Measurements from ENCODE around the gene HS3ST5.
"Not testable (repeated sequence)": the region's sequence is repeated elsewhere in the genome, so short reads cannot be mapped to it uniquely, and the experiment has no call there.

HS3ST5 gene

DNA sequence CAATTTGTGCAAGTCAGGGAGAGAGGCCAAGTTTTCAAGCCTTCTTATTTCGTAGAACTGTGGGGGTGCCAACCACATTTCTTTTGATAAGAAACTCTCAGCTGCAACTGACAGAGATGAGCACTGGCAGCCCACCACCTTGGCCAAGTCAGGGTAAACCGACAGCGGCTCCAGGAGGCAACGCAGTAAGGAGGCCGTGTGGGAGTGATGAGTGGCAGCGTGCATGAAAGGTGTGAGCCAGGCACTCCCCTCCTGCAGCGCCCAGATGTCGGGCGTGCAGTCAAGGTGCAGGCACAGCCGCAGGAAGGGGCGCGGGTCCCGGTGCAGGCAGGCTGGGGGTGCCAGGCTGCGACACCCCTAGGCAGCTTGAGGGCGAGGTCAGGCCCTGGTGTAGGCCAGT, 322.6 kb downstream of the HS3ST5 start:
- H3K4me3 ChIP-seq (ENCODE audit: low read depth, low read length) = no peak overlapping the region
- TF ChIP-seq, protein P1, sequence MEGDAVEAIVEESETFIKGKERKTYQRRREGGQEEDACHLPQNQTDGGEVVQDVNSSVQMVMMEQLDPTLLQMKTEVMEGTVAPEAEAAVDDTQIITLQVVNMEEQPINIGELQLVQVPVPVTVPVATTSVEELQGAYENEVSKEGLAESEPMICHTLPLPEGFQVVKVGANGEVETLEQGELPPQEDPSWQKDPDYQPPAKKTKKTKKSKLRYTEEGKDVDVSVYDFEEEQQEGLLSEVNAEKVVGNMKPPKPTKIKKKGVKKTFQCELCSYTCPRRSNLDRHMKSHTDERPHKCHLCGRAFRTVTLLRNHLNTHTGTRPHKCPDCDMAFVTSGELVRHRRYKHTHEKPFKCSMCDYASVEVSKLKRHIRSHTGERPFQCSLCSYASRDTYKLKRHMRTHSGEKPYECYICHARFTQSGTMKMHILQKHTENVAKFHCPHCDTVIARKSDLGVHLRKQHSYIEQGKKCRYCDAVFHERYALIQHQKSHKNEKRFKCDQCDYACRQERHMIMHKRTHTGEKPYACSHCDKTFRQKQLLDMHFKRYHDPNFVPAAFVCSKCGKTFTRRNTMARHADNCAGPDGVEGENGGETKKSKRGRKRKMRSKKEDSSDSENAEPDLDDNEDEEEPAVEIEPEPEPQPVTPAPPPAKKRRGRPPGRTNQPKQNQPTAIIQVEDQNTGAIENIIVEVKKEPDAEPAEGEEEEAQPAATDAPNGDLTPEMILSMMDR (IDR thresholded peaks at IDR 0.05; ENCODE audit: insufficient read depth, low read length, missing control alignments) = no peak
- DNase-seq (ENCODE audit: low read depth, low spot score) = no peak
- POLR2A ChIA-PET = no interaction called here
- CTCF ChIA-PET = interaction anchor here (0.9 to 1.4 kb wide), 3 partner anchors 10 to 89 kb away, joined by 3 to 5 read pairs (median 5); no protein-coding TSS in a partner anchor

DNA sequence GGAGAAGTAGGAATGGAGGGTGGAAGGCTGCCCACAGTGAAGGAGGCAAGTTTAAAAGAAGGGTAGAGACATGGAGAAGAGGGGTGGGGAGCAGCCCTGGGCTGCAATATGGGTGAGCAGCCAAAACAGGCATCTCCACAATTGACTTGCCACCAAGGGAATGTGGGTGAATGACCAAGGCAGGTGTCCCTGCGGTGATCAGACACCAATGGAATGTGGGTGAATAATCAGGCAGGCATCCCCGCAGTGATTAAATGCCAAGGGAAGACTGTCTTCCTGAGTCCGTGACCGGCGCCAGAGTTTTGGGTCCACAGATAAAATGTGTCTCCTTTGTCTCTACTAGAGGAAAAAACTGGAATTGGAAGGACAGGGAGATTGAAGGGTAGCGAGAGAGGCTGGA, 325.7 kb downstream of the HS3ST5 start:
- H3K4me3 ChIP-seq (ENCODE audit: low read depth, low read length); CTCF ChIA-PET; DNase-seq (ENCODE audit: low read depth, low spot score); POLR2A ChIA-PET: not testable (repeated sequence)

DNA sequence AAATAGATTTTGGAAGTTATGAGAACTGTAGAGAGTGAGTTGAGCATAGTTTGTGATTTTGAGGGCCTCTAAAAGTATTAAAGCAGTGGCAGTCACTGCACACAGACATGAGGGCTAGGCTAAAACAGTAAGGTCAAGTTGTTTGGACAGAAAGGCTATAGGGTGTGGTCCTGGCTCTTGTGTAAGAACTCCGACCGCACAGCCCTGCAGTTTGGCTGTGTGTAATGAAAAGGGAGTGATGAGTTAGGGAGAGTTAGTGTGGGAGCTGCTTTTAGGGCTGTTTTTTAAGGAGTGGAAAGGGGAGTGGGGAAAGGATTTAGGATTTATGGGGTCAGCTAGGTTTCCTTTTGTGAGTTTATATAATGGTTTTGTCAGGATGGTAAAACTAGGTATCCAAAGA, 328.7 kb downstream of the HS3ST5 start:
- CTCF ChIA-PET = interaction anchor here (1.5 kb wide), 1 partner anchor 11 kb away, joined by 3 read pairs; no protein-coding TSS in a partner anchor
- H3K4me3 ChIP-seq (ENCODE audit: low read depth, low read length); POLR2A ChIA-PET; DNase-seq (ENCODE audit: low read depth, low spot score): not testable (repeated sequence)

DNA sequence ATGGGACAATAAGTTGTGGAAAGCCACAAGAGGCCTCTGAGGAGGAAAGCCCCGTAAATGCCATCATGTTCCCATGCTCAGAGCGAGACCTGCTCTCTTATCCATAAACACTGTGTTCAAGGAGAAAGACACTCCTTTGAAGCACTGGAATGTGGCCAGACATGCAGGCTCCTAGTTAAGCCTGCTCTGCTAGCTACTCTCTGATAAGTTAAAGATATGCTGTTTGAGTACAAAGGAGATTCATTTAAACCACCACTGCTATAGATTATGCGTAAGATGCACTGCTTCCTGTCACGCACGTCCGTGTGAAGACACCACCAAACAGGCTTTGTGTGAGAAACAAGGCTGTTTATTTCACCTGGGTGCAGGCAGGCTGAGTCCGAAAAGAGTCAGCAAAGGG, 331.3 kb downstream of the HS3ST5 start:
- DNase-seq (ENCODE audit: low read depth, low spot score); CTCF ChIA-PET; H3K4me3 ChIP-seq (ENCODE audit: low read depth, low read length); POLR2A ChIA-PET: not testable (repeated sequence)

DNA sequence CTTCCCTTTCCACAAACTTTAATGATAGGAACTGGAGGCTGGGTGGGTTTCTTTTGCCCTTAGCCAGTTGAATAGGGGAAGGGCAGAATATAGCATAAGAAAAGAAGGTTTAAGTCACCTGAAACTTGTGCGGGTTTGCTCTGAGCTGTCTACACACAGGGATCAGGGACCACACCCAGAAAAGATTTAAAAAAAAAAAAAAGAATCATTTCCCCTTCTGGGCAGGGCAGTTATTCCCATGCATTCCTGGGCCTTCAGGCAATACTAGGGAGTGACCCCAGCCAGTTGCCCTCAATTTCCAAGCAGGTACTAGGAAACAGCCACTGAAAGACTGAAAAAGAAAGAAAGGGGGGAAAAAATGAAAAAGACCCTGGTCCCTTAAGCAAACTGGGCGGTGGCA, 332.3 kb downstream of the HS3ST5 start:
- TF ChIP-seq, protein P1 (IDR thresholded peaks at IDR 0.05; ENCODE audit: insufficient read depth, low read length, missing control alignments) = no peak
- CTCF ChIA-PET = interaction anchor here (1.0 to 1.9 kb wide), 4 partner anchors 10 to 86 kb away, joined by 3 to 7 read pairs (median 4); no protein-coding TSS in a partner anchor
- POLR2A ChIA-PET = no interaction called here
- no peak for DNase-seq (ENCODE audit: low read depth, low spot score)
- H3K4me3 ChIP-seq (ENCODE audit: low read depth, low read length) = no peak overlapping the region

DNA sequence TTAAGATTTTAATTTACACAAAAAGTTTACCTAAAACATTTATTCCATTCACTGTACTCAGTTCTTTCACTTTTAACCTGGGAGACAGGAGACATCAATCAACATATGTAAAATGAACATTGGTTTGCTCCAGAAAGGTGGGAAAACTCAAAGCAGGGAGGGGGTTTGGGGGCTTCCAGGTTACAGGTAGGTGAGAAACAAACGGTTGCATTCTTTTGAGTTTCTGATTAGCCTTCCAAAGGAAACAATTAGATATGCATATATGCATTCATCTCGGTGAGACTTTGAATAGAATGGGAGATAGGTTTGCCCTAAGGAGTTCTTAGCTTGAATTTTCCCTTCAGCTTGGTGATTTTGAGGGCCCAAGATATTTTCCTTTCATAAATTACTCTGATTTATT, 333.6 kb downstream of the HS3ST5 start:
- TF ChIP-seq, protein P1 (IDR thresholded peaks at IDR 0.05; ENCODE audit: insufficient read depth, low read length, missing control alignments) = no peak
- DNase-seq (ENCODE audit: low read depth, low spot score) = no peak
- no peak overlapping the region for H3K4me3 ChIP-seq (ENCODE audit: low read depth, low read length)
- ChIA-PET CTCF (interaction anchor here (1.4 to 1.9 kb wide), 3 partner anchors 10 to 88 kb away, joined by 3 to 7 read pairs (median 3); no protein-coding TSS in a partner anchor), POLR2A (no interaction called here)

DNA sequence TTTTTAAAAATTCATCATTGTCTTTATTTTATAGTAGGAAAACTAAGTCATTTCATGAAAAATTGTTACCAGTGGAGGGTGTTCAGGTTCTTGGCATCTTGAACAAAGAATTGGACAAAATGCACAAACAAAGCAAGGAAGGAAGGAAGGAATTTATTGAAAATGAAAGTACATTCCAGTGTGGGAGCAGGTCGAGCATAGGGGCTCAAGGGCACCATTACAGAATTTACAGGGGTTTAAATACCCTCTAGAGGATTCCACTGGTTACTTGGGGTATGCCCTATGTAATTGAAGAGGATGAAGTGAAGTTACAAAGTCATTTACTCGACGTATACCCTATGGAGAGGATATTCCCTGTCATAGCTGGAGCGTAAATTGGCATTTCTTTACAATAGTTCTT, 334.5 kb downstream of the HS3ST5 start:
- no peak for DNase-seq (ENCODE audit: low read depth, low spot score)
- CTCF ChIA-PET = no interaction called here
- POLR2A ChIA-PET = no interaction called here
- no peak overlapping the region for H3K4me3 ChIP-seq (ENCODE audit: low read depth, low read length)
- TF ChIP-seq, protein P1 (IDR thresholded peaks at IDR 0.05; ENCODE audit: insufficient read depth, low read length, missing control alignments) = no peak

DNA sequence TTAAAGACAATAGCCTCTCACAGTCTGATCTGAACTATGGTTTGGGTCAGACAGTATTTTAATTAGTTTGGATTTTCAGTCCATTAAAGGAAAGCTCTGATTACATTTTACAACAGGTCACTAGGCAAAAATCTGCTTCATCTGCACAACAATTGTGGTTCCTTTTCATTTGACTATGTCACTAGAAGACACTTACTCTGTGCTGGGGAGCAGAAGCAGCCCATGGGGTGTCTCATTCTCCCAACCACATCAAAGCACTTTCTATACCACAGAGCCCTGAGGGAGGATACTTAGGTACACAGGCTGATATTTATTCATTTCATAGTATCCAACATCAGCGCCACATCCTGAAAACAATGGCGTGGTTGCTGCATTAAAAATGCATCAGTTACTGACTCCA, 335.3 kb downstream of the HS3ST5 start:
- CTCF ChIA-PET = interaction anchor here (2.2 kb wide), 1 partner anchor 101 kb away, joined by 5 read pairs; no protein-coding TSS in a partner anchor
- DNase-seq (ENCODE audit: low read depth, low spot score) = no peak
- TF ChIP-seq, protein P1 (IDR thresholded peaks at IDR 0.05; ENCODE audit: insufficient read depth, low read length, missing control alignments) = no peak
- POLR2A ChIA-PET = no interaction called here
- no peak overlapping the region for H3K4me3 ChIP-seq (ENCODE audit: low read depth, low read length)

All from AG04449 (cell line).